OCI-LY7 (cell line): Measurements from ENCODE around the gene KCNQ5.

Experiments
- EZH2phosphoT487 ChIP-seq: fragments of 200-600 bp; sonication (generic); IDR thresholded peaks from 2 replicates; pipeline ENCODE4 v1.6.1; 2018; ENCODE audit warnings: low read depth, borderline replicate concordance, mild to moderate bottlenecking, mixed run types, antibody characterized with exemption, low read length, moderate library complexity, mixed read lengths
- TF ChIP-seq, protein P1 (sequence below): fragments of 200-600 bp; sonication (generic); conservative IDR thresholded peaks from 2 replicates; pipeline ENCODE4 v1.5.1; 2014; ENCODE audit warnings: mild to moderate bottlenecking, antibody characterized with exemption, low read length, moderate library complexity, mixed read lengths

DNA sequence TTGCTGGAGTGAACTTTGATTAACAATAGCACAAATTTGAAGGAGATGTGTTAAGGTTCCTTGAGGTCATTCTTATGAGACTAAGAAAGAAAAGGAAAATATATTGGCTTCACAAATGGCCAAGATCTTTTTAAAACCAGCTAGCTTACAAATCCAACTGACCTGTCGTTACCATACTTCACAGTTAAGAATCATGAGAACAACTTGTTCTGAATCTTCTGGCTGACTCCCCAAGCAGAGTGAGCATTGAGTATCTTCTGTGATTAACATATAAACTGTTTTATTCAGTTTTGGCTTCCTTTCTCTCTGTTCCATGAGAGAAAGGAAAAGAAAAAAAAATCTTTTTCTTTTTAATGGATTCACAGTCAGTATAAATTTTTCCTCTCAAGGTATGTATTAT lies 326.3 kb downstream of the KCNQ5 start:
- TF ChIP-seq, protein P1, sequence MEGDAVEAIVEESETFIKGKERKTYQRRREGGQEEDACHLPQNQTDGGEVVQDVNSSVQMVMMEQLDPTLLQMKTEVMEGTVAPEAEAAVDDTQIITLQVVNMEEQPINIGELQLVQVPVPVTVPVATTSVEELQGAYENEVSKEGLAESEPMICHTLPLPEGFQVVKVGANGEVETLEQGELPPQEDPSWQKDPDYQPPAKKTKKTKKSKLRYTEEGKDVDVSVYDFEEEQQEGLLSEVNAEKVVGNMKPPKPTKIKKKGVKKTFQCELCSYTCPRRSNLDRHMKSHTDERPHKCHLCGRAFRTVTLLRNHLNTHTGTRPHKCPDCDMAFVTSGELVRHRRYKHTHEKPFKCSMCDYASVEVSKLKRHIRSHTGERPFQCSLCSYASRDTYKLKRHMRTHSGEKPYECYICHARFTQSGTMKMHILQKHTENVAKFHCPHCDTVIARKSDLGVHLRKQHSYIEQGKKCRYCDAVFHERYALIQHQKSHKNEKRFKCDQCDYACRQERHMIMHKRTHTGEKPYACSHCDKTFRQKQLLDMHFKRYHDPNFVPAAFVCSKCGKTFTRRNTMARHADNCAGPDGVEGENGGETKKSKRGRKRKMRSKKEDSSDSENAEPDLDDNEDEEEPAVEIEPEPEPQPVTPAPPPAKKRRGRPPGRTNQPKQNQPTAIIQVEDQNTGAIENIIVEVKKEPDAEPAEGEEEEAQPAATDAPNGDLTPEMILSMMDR: no peak
- no peak for TF ChIP-seq EZH2phosphoT487
